ENCODE measurements around the gene CDK6.

Gene CDK6

GRCh38 chr7:92714280-92714679 is 122.1 kb downstream of the CDK6 start:
- Histone ChIP-seq H3K36me3 (ENCODE audit: control insufficient read depth, insufficient read depth, low read length) (no peaks in the 10 kb centered on the region), H3K27ac (ENCODE audit: low read length) (no peak overlapping the region), H3K27me3 (ENCODE audit: control insufficient read depth, insufficient read depth, low read length) (no peaks in the 10 kb centered on the region), H3K4me3 (ENCODE audit: low read length) (no peak overlapping the region), H3K9me3 (ENCODE audit: control insufficient read depth, insufficient read depth, low read length) (no peaks in the 10 kb centered on the region), H3K4me1 (ENCODE audit: control insufficient read depth, insufficient read depth, low read length) (0 out of 2 replicates have a peak, but pooled peaks cover 1% of the 10 kb centered on the region)
- no peak for DNase-seq (ENCODE audit: low read depth, low spot score)
- WGBS (ENCODE audit: insufficient coverage, insufficient read length), result no CpG with 5 or more reads among the region's 3 CpGs

GRCh38 chr7:92709912-92710311 is 126.5 kb downstream of the CDK6 start:
- H3K4me3 ChIP-seq (ENCODE audit: low read length), result no peak overlapping the region
- H3K27me3 ChIP-seq (ENCODE audit: control insufficient read depth, insufficient read depth, low read length), result no peaks in the 10 kb centered on the region
- H3K4me1 ChIP-seq (ENCODE audit: control insufficient read depth, insufficient read depth, low read length), result no peaks in the 10 kb centered on the region
- no peaks in the 10 kb centered on the region for H3K36me3 ChIP-seq (ENCODE audit: control insufficient read depth, insufficient read depth, low read length)
- no peak for DNase-seq (ENCODE audit: low read depth, low spot score)
- H3K27ac ChIP-seq (ENCODE audit: low read length), result no peak overlapping the region
- H3K9me3 ChIP-seq (ENCODE audit: control insufficient read depth, insufficient read depth, low read length), result no peaks in the 10 kb centered on the region; the same call in 1 of the 2 replicates
- no CpG with 5 or more reads among the region's 4 CpGs for WGBS (ENCODE audit: insufficient coverage, insufficient read length)

- H3K4me1 ChIP-seq (ENCODE audit: control insufficient read depth, insufficient read depth, low read length), result no peaks in the 10 kb centered on the region
- H3K27ac ChIP-seq (ENCODE audit: low read length), result no peak overlapping the region
- 100% methylated on average over 1 of the region's 2 CpGs for WGBS (ENCODE audit: insufficient coverage, insufficient read length)
- no peaks in the 10 kb centered on the region; the same call in 1 of the 2 replicates for H3K9me3 ChIP-seq (ENCODE audit: control insufficient read depth, insufficient read depth, low read length)
- H3K27me3 ChIP-seq (ENCODE audit: control insufficient read depth, insufficient read depth, low read length), result no peaks in the 10 kb centered on the region
- no peaks in the 10 kb centered on the region for H3K36me3 ChIP-seq (ENCODE audit: control insufficient read depth, insufficient read depth, low read length)
- H3K4me3 ChIP-seq (ENCODE audit: low read length), result no peak overlapping the region
- no peak for DNase-seq (ENCODE audit: low read depth, low spot score)
Observed at GRCh38 chr7:92709150-92709549, 127.2 kb downstream of the CDK6 start.

GRCh38 chr7:92708111-92709042 is 128.0 kb downstream of the CDK6 start:
- DNase-seq (ENCODE audit: low read depth, low spot score), result no peak
- H3K27me3 ChIP-seq (ENCODE audit: control insufficient read depth, insufficient read depth, low read length), result no peaks in the 10 kb centered on the region
- H3K36me3 ChIP-seq (ENCODE audit: control insufficient read depth, insufficient read depth, low read length), result no peaks in the 10 kb centered on the region
- no peaks in the 10 kb centered on the region; the same call in 1 of the 2 replicates for H3K9me3 ChIP-seq (ENCODE audit: control insufficient read depth, insufficient read depth, low read length)
- no peak overlapping the region for H3K4me3 ChIP-seq (ENCODE audit: low read length)
- H3K27ac ChIP-seq (ENCODE audit: low read length), result no peak overlapping the region
- H3K4me1 ChIP-seq (ENCODE audit: control insufficient read depth, insufficient read depth, low read length), result no peaks in the 10 kb centered on the region
- WGBS (ENCODE audit: insufficient coverage, insufficient read length), result no CpG with 5 or more reads among the region's 5 CpGs

GRCh38 chr7:92707435-92707834 is 128.9 kb downstream of the CDK6 start:
- no peak overlapping the region for H3K4me3 ChIP-seq (ENCODE audit: low read length)
- no peak overlapping the region for H3K27ac ChIP-seq (ENCODE audit: low read length)
- no peaks in the 10 kb centered on the region for H3K36me3 ChIP-seq (ENCODE audit: control insufficient read depth, insufficient read depth, low read length)
- WGBS (ENCODE audit: insufficient coverage, insufficient read length), result no CpG with 5 or more reads among the region's 3 CpGs
- H3K27me3 ChIP-seq (ENCODE audit: control insufficient read depth, insufficient read depth, low read length), result no peaks in the 10 kb centered on the region
- no peaks in the 10 kb centered on the region; the same call in 1 of the 2 replicates for H3K9me3 ChIP-seq (ENCODE audit: control insufficient read depth, insufficient read depth, low read length)
- H3K4me1 ChIP-seq (ENCODE audit: control insufficient read depth, insufficient read depth, low read length), result no peaks in the 10 kb centered on the region
- no peak for DNase-seq (ENCODE audit: low read depth, low spot score)

GRCh38 chr7:92706563-92706962 is 129.8 kb downstream of the CDK6 start:
- Histone ChIP-seq H3K9me3 (ENCODE audit: control insufficient read depth, insufficient read depth, low read length) (no peaks in the 10 kb centered on the region; the same call in 1 of the 2 replicates), H3K27me3 (ENCODE audit: control insufficient read depth, insufficient read depth, low read length) (no peaks in the 10 kb centered on the region), H3K4me1 (ENCODE audit: control insufficient read depth, insufficient read depth, low read length) (no peaks in the 10 kb centered on the region), H3K27ac (ENCODE audit: low read length) (no peak overlapping the region), H3K4me3 (ENCODE audit: low read length) (no peak overlapping the region), H3K36me3 (ENCODE audit: control insufficient read depth, insufficient read depth, low read length) (no peaks in the 10 kb centered on the region)
- no peak for DNase-seq (ENCODE audit: low read depth, low spot score)
- no CpG with 5 or more reads among the region's 2 CpGs for WGBS (ENCODE audit: insufficient coverage, insufficient read length)

GRCh38 chr7:92705831-92706230 is 130.5 kb downstream of the CDK6 start:
- DNase-seq (ENCODE audit: low read depth, low spot score), result no peak
- Histone ChIP-seq H3K4me3 (ENCODE audit: low read length) (no peak overlapping the region), H3K27me3 (ENCODE audit: control insufficient read depth, insufficient read depth, low read length) (no peaks in the 10 kb centered on the region), H3K27ac (ENCODE audit: low read length) (no peak overlapping the region), H3K36me3 (ENCODE audit: control insufficient read depth, insufficient read depth, low read length) (no peaks in the 10 kb centered on the region), H3K9me3 (ENCODE audit: control insufficient read depth, insufficient read depth, low read length) (no peaks in the 10 kb centered on the region; the same call in 1 of the 2 replicates), H3K4me1 (ENCODE audit: control insufficient read depth, insufficient read depth, low read length) (no peaks in the 10 kb centered on the region)
- no CpG with 5 or more reads among the region's 1 CpG for WGBS (ENCODE audit: insufficient coverage, insufficient read length)

- H3K27ac ChIP-seq (ENCODE audit: low read length), result no peak overlapping the region
- no peaks in the 10 kb centered on the region for H3K36me3 ChIP-seq (ENCODE audit: control insufficient read depth, insufficient read depth, low read length)
Observed at GRCh38 chr7:92704858-92705257, 131.5 kb downstream of the CDK6 start.

GRCh38 chr7:92702535-92702934 is 133.8 kb downstream of the CDK6 start:
- Histone ChIP-seq H3K9me3 (ENCODE audit: control insufficient read depth, insufficient read depth, low read length) (no peaks in the 10 kb centered on the region; the same call in 1 of the 2 replicates), H3K36me3 (ENCODE audit: control insufficient read depth, insufficient read depth, low read length) (no peaks in the 10 kb centered on the region), H3K4me1 (ENCODE audit: control insufficient read depth, insufficient read depth, low read length) (no peaks in the 10 kb centered on the region), H3K27ac (ENCODE audit: low read length) (no peak overlapping the region), H3K27me3 (ENCODE audit: control insufficient read depth, insufficient read depth, low read length) (no peaks in the 10 kb centered on the region), H3K4me3 (ENCODE audit: low read length) (no peak overlapping the region)
- DNase-seq (ENCODE audit: low read depth, low spot score), result no peak
- no CpG with 5 or more reads among the region's 1 CpG for WGBS (ENCODE audit: insufficient coverage, insufficient read length)

More at GRCh38 chr7:92704858-92705257, 131.5 kb downstream of the CDK6 start:
- no CpG with 5 or more reads among the region's 3 CpGs for WGBS (ENCODE audit: insufficient coverage, insufficient read length)
- no peak for DNase-seq (ENCODE audit: low read depth, low spot score)
- no peak overlapping the region for H3K4me3 ChIP-seq (ENCODE audit: low read length)
- no peaks in the 10 kb centered on the region; the same call in 1 of the 2 replicates for H3K9me3 ChIP-seq (ENCODE audit: control insufficient read depth, insufficient read depth, low read length)
- no peaks in the 10 kb centered on the region for H3K27me3 ChIP-seq (ENCODE audit: control insufficient read depth, insufficient read depth, low read length)
- H3K4me1 ChIP-seq (ENCODE audit: control insufficient read depth, insufficient read depth, low read length), result no peaks in the 10 kb centered on the region

GRCh38 chr7:92699966-92700514 is 136.3 kb downstream of the CDK6 start:
- no peaks in the 10 kb centered on the region for H3K9me3 ChIP-seq (ENCODE audit: control insufficient read depth, insufficient read depth, low read length)
- no peaks in the 10 kb centered on the region for H3K36me3 ChIP-seq (ENCODE audit: control insufficient read depth, insufficient read depth, low read length)
- WGBS (ENCODE audit: insufficient coverage, insufficient read length), result no CpG with 5 or more reads among the region's 4 CpGs
- no peak for DNase-seq (ENCODE audit: low read depth, low spot score)
- H3K4me1 ChIP-seq (ENCODE audit: control insufficient read depth, insufficient read depth, low read length), result no peaks in the 10 kb centered on the region
- no peaks in the 10 kb centered on the region for H3K27me3 ChIP-seq (ENCODE audit: control insufficient read depth, insufficient read depth, low read length)
- no peak overlapping the region for H3K27ac ChIP-seq (ENCODE audit: low read length)
- no peak overlapping the region for H3K4me3 ChIP-seq (ENCODE audit: low read length)
